Measurements from ENCODE around the gene OR5AR1. TPM values are rescaled to one million over a fixed set of nuclear protein-coding genes. Genes with fewer than 3 reads are reported as not detected.
"Not testable (repeated sequence)": the region's sequence is repeated elsewhere in the genome, so short reads cannot be mapped to it uniquely, and the experiment has no call there.

OR5AR1 gene
- total RNA-seq, 4 donors from 2014 or later = not detected

- ATAC-seq (ENCODE audit: low FRiP score) (no peak), DNase-seq (ENCODE audit: low spot score) (no peak)
- TF ChIP-seq CTCF (IDR thresholded peaks at IDR 0.05) = no peak
These were observed 3.7 kb upstream of the OR5AR1 start for GRCh38 chr11:56659755-56660154.

DNA sequence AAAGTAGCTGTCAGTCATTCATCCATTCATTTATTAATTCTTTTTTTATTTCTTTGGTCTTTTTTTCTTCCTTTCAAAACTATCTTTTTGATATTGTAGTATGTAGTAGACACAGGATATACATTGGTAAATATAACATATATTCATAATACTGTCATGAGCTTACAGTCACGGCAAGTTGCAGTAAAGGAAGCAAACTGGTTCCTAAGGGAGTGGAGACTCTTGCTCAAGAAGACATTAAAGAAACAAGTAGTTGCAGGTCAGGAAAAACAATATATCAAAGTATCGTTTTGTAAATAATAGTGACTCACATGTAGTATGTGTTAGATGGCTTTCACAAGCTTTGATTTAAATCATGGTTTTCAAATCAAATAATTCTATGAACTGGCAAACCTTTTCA, 7.5 kb downstream of the OR5AR1 start:
- DNase-seq (ENCODE audit: low spot score) (no peak), ATAC-seq (ENCODE audit: low FRiP score) (no peak)
- TF ChIP-seq CTCF (IDR thresholded peaks at IDR 0.05) = no peak

DNA sequence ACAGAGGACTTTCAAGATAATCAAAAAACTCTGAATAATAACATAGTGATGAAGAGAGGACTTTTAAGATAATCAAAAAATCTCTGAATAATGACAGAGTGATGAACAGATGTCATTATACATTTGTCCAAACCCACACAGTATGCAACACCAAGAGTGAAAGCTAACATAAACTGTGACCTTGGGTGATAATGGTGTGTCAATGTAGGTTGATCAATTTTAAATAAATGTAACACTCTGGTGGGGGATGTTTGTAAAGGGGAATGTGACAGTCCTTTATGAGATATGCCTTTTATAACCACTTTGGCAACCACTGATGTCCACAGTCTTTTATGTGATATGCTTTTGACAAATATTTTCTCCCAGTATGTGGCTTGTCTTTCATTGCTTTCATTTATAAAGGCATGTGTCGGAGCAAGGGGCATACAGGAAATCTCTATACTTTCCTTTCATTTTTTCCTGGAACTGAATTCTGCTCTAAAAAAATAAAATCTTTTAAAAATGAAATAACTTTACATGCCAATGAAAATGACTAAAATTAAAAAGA, 25.1 kb downstream of the OR5AR1 start:
- DNase-seq (ENCODE audit: low spot score) (no peak), ATAC-seq (ENCODE audit: low FRiP score) (no peak)
- no peak for TF ChIP-seq CTCF (IDR thresholded peaks at IDR 0.05)

- ATAC-seq (ENCODE audit: low FRiP score); DNase-seq (ENCODE audit: low spot score): not testable (repeated sequence)
These were observed 27.7 kb downstream of the OR5AR1 start for GRCh38 chr11:56691179-56691578.

- no peak for DNase-seq (ENCODE audit: low spot score)
- TF ChIP-seq CTCF (IDR thresholded peaks at IDR 0.05) = no peak
- no peak for ATAC-seq (ENCODE audit: low FRiP score)
These were observed 29.9 kb downstream of the OR5AR1 start for GRCh38 chr11:56693428-56693827.

DNA sequence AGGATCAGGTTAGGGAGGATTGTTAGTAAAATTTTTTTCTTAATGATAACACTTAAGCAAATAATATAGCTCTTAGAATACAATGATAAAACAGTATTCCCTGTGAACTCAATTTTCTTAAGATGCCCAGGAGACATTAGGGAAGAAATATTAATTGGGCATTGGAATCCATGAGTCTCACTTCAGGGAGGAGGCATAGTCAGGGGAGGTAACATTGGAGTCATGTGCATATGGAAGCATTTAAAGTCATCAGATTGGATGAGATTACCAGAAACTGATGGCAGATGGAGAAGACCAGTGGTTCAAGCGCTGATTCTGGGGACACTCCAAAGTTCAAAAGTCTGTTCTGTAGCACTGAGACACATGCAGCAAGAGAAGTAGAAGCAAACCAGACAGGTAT, 35.3 kb downstream of the OR5AR1 start, which contains the start of gene OR9G1:
TSS of gene OR9G1 (plus strand) at position 301 of the 400 bp plus-strand sequence. CDS start 1,293 bp downstream, outside the sequence.
- ATAC-seq (ENCODE audit: low FRiP score) (no peak), DNase-seq (ENCODE audit: low spot score) (no peak)
- TF ChIP-seq CTCF (IDR thresholded peaks at IDR 0.05) = no peak

- ATAC-seq (ENCODE audit: low FRiP score) = no peak
- DNase-seq (ENCODE audit: low spot score) = no peak
- TF ChIP-seq CTCF (IDR thresholded peaks at IDR 0.05) = no peak
These were observed 36.9 kb downstream of the OR5AR1 start for GRCh38 chr11:56700242-56700913.
